ENCODE measurements around the gene BOC.
A peak's percentile ranks its signal among the peaks of the same experiment; 100 is the strongest.
"Not testable (repeated sequence)": the region's sequence is repeated elsewhere in the genome, so short reads cannot be mapped to it uniquely, and the experiment has no call there.

BOC gene

GRCh38 chr3:113170771-113171170, 40.6 kb upstream of the BOC start:
- TF ChIP-seq POLR2AphosphoS5 (IDR thresholded peaks at IDR 0.05; ENCODE audit: low read depth) (no peak), REST (IDR thresholded peaks at IDR 0.05; ENCODE audit: insufficient replicate concordance, low read depth) (no peak), CTCF (IDR thresholded peaks at IDR 0.05; ENCODE audit: insufficient read depth, low read length) (no peak), SPI1 (IDR thresholded peaks at IDR 0.05; ENCODE audit: borderline replicate concordance, low read depth) (no peak), GABPA (IDR thresholded peaks at IDR 0.05; ENCODE audit: low read depth) (no peak)

GRCh38 chr3:113171675-113172300, 39.6 kb upstream of the BOC start:
- not testable (repeated sequence) for H3K4me3 ChIP-seq (replicated peaks; ENCODE audit: insufficient read depth, low read length); DNase-seq (ENCODE audit: low read depth in 1 of 2, low spot score in 1 of 2); H3K27me3 ChIP-seq (ENCODE audit: insufficient read depth, poor library complexity, severe bottlenecking); H3K27ac ChIP-seq (replicated peaks)
- TF ChIP-seq SPI1 (IDR thresholded peaks at IDR 0.05; ENCODE audit: borderline replicate concordance, low read depth), result 0 out of 2 replicates have a peak, but pooled peaks have one; percentile 9

More at GRCh38 chr3:113170771-113171170, 40.6 kb upstream of the BOC start:
- H3K27ac ChIP-seq (replicated peaks), result no peak overlapping the region
- no peak for DNase-seq (ENCODE audit: low read depth in 1 of 2, low spot score in 1 of 2)
- H3K27me3 ChIP-seq (ENCODE audit: insufficient read depth, poor library complexity, severe bottlenecking), result no peaks in the 10 kb centered on the region
- no peak overlapping the region for H3K4me3 ChIP-seq (replicated peaks; ENCODE audit: insufficient read depth, low read length)

- Histone ChIP-seq H3K27ac (replicated peaks) (no peak overlapping the region), H3K4me3 (replicated peaks; ENCODE audit: insufficient read depth, low read length) (no peak overlapping the region), H3K27me3 (ENCODE audit: insufficient read depth, poor library complexity, severe bottlenecking) (no peaks in the 10 kb centered on the region)
- TF ChIP-seq POLR2AphosphoS5 (IDR thresholded peaks at IDR 0.05; ENCODE audit: low read depth) (no peak), GABPA (IDR thresholded peaks at IDR 0.05; ENCODE audit: low read depth) (no peak), SPI1 (IDR thresholded peaks at IDR 0.05; ENCODE audit: borderline replicate concordance, low read depth) (no peak), REST (IDR thresholded peaks at IDR 0.05; ENCODE audit: insufficient replicate concordance, low read depth) (no peak), CTCF (IDR thresholded peaks at IDR 0.05; ENCODE audit: insufficient read depth, low read length) (no peak)
- no peak for DNase-seq (ENCODE audit: low read depth in 1 of 2, low spot score in 1 of 2)
Observed at GRCh38 chr3:113173102-113173501, 38.3 kb upstream of the BOC start.

- no peak overlapping the region for H3K27ac ChIP-seq (replicated peaks)
- DNase-seq (ENCODE audit: low read depth in 1 of 2, low spot score in 1 of 2), result no peak
- no peaks in the 10 kb centered on the region for H3K27me3 ChIP-seq (ENCODE audit: insufficient read depth, poor library complexity, severe bottlenecking)
- H3K4me3 ChIP-seq (replicated peaks; ENCODE audit: insufficient read depth, low read length), result no peak overlapping the region
- TF ChIP-seq POLR2AphosphoS5 (IDR thresholded peaks at IDR 0.05; ENCODE audit: low read depth) (no peak), REST (IDR thresholded peaks at IDR 0.05; ENCODE audit: insufficient replicate concordance, low read depth) (no peak)
Observed at GRCh38 chr3:113174304-113174703, 37.1 kb upstream of the BOC start.

Data from HL-60 (cell line).